ENCODE results near the gene SELP.

- TF ChIP-seq POLR2A (IDR thresholded peaks at IDR 0.05; ENCODE audit: low read length) (no peak), GATA1 (IDR thresholded peaks at IDR 0.05; ENCODE audit: low read depth, low read length) (no peak)
These were observed 72.8 kb downstream of the SELP start for GRCh38 chr1:169557131-169557530.

Data from erythroblast (primary cell).